SK-N-MC (cell line): ENCODE measurements around the gene NEUROD4.

Experiments used
- EZH2 ChIP-seq: fragments of 200-600 bp; sonication (generic); IDR thresholded peaks from one replicate; pipeline ENCODE4 v1.6.1; 2017; ENCODE audit warnings: antibody characterized with exemption
- POLR2AphosphoS5 ChIP-seq: IDR thresholded peaks from 2 replicates; pipeline ENCODE4 v1.6.1; 2012; ENCODE audit warnings: mild to moderate bottlenecking, low read depth, low read length, borderline replicate concordance

DNA sequence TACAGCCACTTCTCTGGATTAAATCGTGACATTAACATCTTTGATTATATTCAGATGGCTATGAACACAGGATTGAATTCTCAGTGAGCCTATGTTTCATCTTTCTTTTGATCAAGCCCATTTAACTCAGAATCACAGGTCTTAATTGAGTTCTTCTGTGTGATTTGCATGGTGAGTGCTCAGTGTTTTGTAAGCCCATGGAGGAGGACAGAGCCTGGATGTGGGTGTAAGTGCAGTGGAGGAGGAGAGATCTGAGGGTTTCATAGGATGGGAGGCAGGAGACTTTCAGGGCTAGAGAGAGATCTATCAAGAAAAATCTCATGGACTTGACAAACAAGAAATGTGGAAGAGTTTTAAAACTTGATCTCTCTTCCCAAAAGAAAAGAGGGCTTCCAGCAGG, 29.9 kb upstream of the NEUROD4 start:
- TF ChIP-seq EZH2: no peak
- TF ChIP-seq POLR2AphosphoS5: no peak
